DOHH2 (cell line): ENCODE measurements around the gene OR5AL1.

ENCODE experiments used
- H3F3A ChIP-seq: fragments of 200-600 bp; sonication (generic), shearing (Covaris generic); 2 replicates; pipeline ENCODE4 v1.6.0; 2016; ENCODE audit warnings: antibody characterized with exemption, mild to moderate bottlenecking; ENCODE audit not compliant: control insufficient read depth, insufficient read depth
- H3K27ac ChIP-seq: fragments of 200-600 bp; sonication (generic); 2 replicates; pipeline ENCODE4 v1.5.1; 2014; ENCODE audit warnings: low read depth, mild to moderate bottlenecking, low read length, moderate library complexity
- H3K27me3 ChIP-seq: fragments of 200-600 bp; sonication (generic); 2 replicates; pipeline ENCODE4 v1.6.1; 2014; ENCODE audit warnings: mild to moderate bottlenecking, low read length, mixed read lengths; ENCODE audit not compliant: control insufficient read depth
- H3K36me3 ChIP-seq: fragments of 200-600 bp; sonication (generic); 2 replicates; pipeline ENCODE4 v1.6.1; 2014; ENCODE audit warnings: mild to moderate bottlenecking, low read length, moderate library complexity, mixed read lengths; ENCODE audit not compliant: control insufficient read depth
- H3K4me1 ChIP-seq: fragments of 200-600 bp; sonication (generic); 2 replicates; pipeline ENCODE4 v1.6.1; 2014; ENCODE audit warnings: mild to moderate bottlenecking, low read length, mixed read lengths; ENCODE audit not compliant: control insufficient read depth
- H3K4me2 ChIP-seq: fragments of 200-600 bp; sonication (generic); 2 replicates; pipeline ENCODE4 v1.6.0; 2014; ENCODE audit warnings: mild to moderate bottlenecking, low read length, moderate library complexity
- H3K4me3 ChIP-seq: fragments of 200-600 bp; sonication (generic); 2 replicates; pipeline ENCODE4 v1.5.1; 2014; ENCODE audit warnings: mild to moderate bottlenecking, low read length, mixed read lengths
- H3K79me2 ChIP-seq: fragments of 200-600 bp; sonication (generic); 2 replicates; pipeline ENCODE4 v1.6.1; 2014; ENCODE audit warnings: mild to moderate bottlenecking, low read length, mixed read lengths; ENCODE audit not compliant: control insufficient read depth
- H3K9me2 ChIP-seq: fragments of 200-600 bp; sonication (generic); replicated peaks from 2 replicates; pipeline ENCODE4 v1.6.1; 2014; ENCODE audit warnings: mild to moderate bottlenecking, low read length, mixed read lengths; ENCODE audit not compliant: control insufficient read depth
- H3K9me3 ChIP-seq: fragments of 200-600 bp; sonication (generic); 2 replicates; pipeline ENCODE4 v1.6.1; 2014; ENCODE audit warnings: antibody characterized with exemption, low read length, mixed read lengths; ENCODE audit not compliant: control insufficient read depth, insufficient read depth
- H4K20me1 ChIP-seq: fragments of 200-600 bp; sonication (generic); 2 replicates; pipeline ENCODE4 v1.6.0; 2014; ENCODE audit warnings: low read depth, mild to moderate bottlenecking, antibody characterized with exemption, low read length, moderate library complexity; ENCODE audit not compliant: control insufficient read depth, insufficient read depth
- EZH2phosphoT487 ChIP-seq: fragments of 200-600 bp; sonication (generic); IDR thresholded peaks from 2 replicates; pipeline ENCODE4 v1.6.1; 2017; ENCODE audit warnings: borderline replicate concordance, mild to moderate bottlenecking, antibody characterized with exemption, low read length, moderate library complexity, mixed read lengths
- TF ChIP-seq, protein P1 (sequence below): fragments of 200-600 bp; sonication (generic); IDR thresholded peaks from one replicate; pipeline ENCODE4 v1.5.1; 2014; ENCODE audit warnings: antibody characterized with exemption, mild to moderate bottlenecking, low read depth, low read length; ENCODE audit not compliant: poor library complexity, severe bottlenecking

The OR5AL1 gene

DNA sequence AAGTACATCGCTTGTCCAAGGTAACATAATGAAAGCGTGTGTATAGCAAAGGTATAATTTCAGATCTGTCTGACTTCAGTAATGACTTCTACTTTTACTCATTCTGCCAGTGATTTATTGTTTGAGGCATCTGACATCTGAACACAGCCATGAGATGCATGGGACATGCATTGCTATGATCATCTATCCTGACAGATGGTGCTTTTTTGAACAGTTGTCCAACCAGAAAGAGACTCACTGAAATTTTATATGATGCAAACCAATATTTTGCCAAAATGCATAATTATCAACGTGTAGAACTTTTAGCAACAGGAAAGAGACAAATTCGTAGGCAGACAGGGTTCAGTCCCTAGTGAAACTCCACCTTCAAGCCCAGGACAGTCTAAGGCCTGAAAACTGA lies 41.0 kb downstream of the OR5AL1 start:
- no peaks in the 10 kb centered on the region for H3K4me1 ChIP-seq
- H3K9me3 ChIP-seq: no peaks in the 10 kb centered on the region
- no peak overlapping the region for H3K4me3 ChIP-seq
- TF ChIP-seq, protein P1, sequence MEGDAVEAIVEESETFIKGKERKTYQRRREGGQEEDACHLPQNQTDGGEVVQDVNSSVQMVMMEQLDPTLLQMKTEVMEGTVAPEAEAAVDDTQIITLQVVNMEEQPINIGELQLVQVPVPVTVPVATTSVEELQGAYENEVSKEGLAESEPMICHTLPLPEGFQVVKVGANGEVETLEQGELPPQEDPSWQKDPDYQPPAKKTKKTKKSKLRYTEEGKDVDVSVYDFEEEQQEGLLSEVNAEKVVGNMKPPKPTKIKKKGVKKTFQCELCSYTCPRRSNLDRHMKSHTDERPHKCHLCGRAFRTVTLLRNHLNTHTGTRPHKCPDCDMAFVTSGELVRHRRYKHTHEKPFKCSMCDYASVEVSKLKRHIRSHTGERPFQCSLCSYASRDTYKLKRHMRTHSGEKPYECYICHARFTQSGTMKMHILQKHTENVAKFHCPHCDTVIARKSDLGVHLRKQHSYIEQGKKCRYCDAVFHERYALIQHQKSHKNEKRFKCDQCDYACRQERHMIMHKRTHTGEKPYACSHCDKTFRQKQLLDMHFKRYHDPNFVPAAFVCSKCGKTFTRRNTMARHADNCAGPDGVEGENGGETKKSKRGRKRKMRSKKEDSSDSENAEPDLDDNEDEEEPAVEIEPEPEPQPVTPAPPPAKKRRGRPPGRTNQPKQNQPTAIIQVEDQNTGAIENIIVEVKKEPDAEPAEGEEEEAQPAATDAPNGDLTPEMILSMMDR: no peak
- TF ChIP-seq EZH2phosphoT487: no peak
- no peaks in the 10 kb centered on the region for H4K20me1 ChIP-seq
- no peaks in the 10 kb centered on the region for H3K36me3 ChIP-seq
- H3K79me2 ChIP-seq: no peaks in the 10 kb centered on the region
- no peak overlapping the region for H3K27ac ChIP-seq
- H3K4me2 ChIP-seq: no peak overlapping the region
- H3F3A ChIP-seq: no peaks in the 10 kb centered on the region
- no peaks in the 10 kb centered on the region for H3K9me2 ChIP-seq
- no peaks in the 10 kb centered on the region for H3K27me3 ChIP-seq

- Histone ChIP-seq H3F3A (no peaks in the 10 kb centered on the region), H3K9me2 (no peaks in the 10 kb centered on the region), H3K4me2 (no peak overlapping the region), H4K20me1 (no peaks in the 10 kb centered on the region), H3K4me3 (no peak overlapping the region), H3K27me3 (no peaks in the 10 kb centered on the region), H3K9me3 (no peaks in the 10 kb centered on the region; the same call in 1 of the 2 replicates), H3K79me2 (no peaks in the 10 kb centered on the region), H3K27ac (no peak overlapping the region), H3K36me3 (no peaks in the 10 kb centered on the region), H3K4me1 (no peaks in the 10 kb centered on the region)
- TF ChIP-seq, protein P1: no peak
- TF ChIP-seq EZH2phosphoT487: no peak
Observed at GRCh38 chr11:56457076-56457475, 44.6 kb downstream of the OR5AL1 start.
